H1 (cell line): Measurements from ENCODE around the gene FOSL2. TPM values are rescaled to one million over a fixed set of nuclear protein-coding genes. Genes with fewer than 3 reads are reported as not detected.

Source experiments
- CTCF ChIA-PET: fragments of 300-600 bp; sonication (Branson Sonifier 250); formaldehyde crosslinking; loops from one replicate; lab custom pipeline; 2021; ENCODE audit not compliant: partially characterized antibody; lab: Charles Lee
- POLR2A ChIA-PET: fragments of 300-600 bp; sonication (Branson Sonifier 250); formaldehyde crosslinking; loops from one replicate; lab custom pipeline; 2021; ENCODE audit warnings: inconsistent platforms; ENCODE audit not compliant: partially characterized antibody; lab: Charles Lee
- DNase-seq, 2 experiments: peaks; one replicate each; pipeline versions ENCODE4 v3.0.0 to v3.0.0-alpha.2; 2010 to 2022; ENCODE audit warnings: low spot score in 2 of 2, low read depth in 1 of 2, mixed read lengths in 1 of 2
- FAIRE-seq: peaks from 2 replicates; lab custom pipeline; 2011; peaks lifted over from hg19 to GRCh38; lab: Jason Lieb, UNC
- H2AFZ ChIP-seq: 2 replicates; pipeline ENCODE4 v1.8.1; 2012; ENCODE audit warnings: low read length, inconsistent platforms
- H2AK5ac ChIP-seq: 2 replicates; pipeline ENCODE4 v1.6.1; 2013; ENCODE audit warnings: low read depth, low read length
- H2BK120ac ChIP-seq: replicated peaks from 2 replicates; pipeline ENCODE3; 2013; ENCODE audit warnings: low read depth, low read length, inconsistent platforms
- H2BK12ac ChIP-seq: 2 replicates; pipeline ENCODE4 v1.6.1; 2013; ENCODE audit warnings: low read depth, low read length
- H2BK15ac ChIP-seq: 2 replicates; pipeline ENCODE4 v1.6.1; 2013; ENCODE audit warnings: low read length
- H2BK20ac ChIP-seq: 2 replicates; pipeline ENCODE4 v1.6.1; 2013; ENCODE audit warnings: low read length
- H2BK5ac ChIP-seq: 2 replicates; pipeline ENCODE4 v1.6.1; 2013; ENCODE audit warnings: low read depth, low read length
- H3K14ac ChIP-seq: 2 replicates; pipeline ENCODE4 v1.6.1; 2013; ENCODE audit warnings: inconsistent platforms; ENCODE audit not compliant: insufficient read length
- H3K18ac ChIP-seq: 2 replicates; pipeline ENCODE4 v1.6.1; 2013; ENCODE audit warnings: low read length; ENCODE audit errors: extremely low read depth
- H3K23ac ChIP-seq: 2 replicates; pipeline ENCODE4 v1.6.1; 2013; ENCODE audit warnings: inconsistent platforms; ENCODE audit not compliant: insufficient read length
- H3K23me2 ChIP-seq: 2 replicates; pipeline ENCODE4 v1.6.1; 2013; ENCODE audit warnings: low read depth, low read length
- H3K27ac ChIP-seq: 2 replicates; pipeline ENCODE4 v1.6.1; 2011; ENCODE audit warnings: low read depth, low read length, inconsistent platforms
- H3K27me3 ChIP-seq, 4 experiments: replicated peaks in 1 of 4; 1 replicate in 1 of 4; 2 replicates in 3 of 4; pipeline versions ENCODE4 v1.6.1 to v1.8.1; 2011 to 2013; ENCODE audit warnings: low read length in 3 of 4, mild to moderate bottlenecking in 3 of 4, inconsistent platforms in 2 of 4, mixed read lengths in 2 of 4, moderate library complexity in 1 of 4; ENCODE audit not compliant: control insufficient read depth in 3 of 4, insufficient read depth in 3 of 4; ENCODE audit errors: extremely low read depth in 1 of 4
- H3K36me3 ChIP-seq, 4 experiments: 2 replicates each; pipeline versions ENCODE4 v1.6.1 to v1.8.1; 2011 to 2013; ENCODE audit warnings: mild to moderate bottlenecking in 4 of 4, low read length in 3 of 4, moderate library complexity in 2 of 4, control low read depth in 1 of 4, inconsistent platforms in 1 of 4; ENCODE audit not compliant: insufficient read depth in 4 of 4, control insufficient read depth in 2 of 4
- H3K4ac ChIP-seq: replicated peaks from 2 replicates; pipeline ENCODE3; 2013; ENCODE audit warnings: low read length, low read depth, mixed read lengths, inconsistent platforms; ENCODE audit not compliant: insufficient read length
- H3K4me1 ChIP-seq, 4 experiments: replicated peaks in 1 of 4; 1 replicate in 1 of 4; 2 replicates in 3 of 4; pipeline versions ENCODE4 v1.6.1 to v1.8.1; 2011 to 2013; ENCODE audit warnings: low read length in 3 of 4, inconsistent platforms in 2 of 4, mixed read lengths in 1 of 4; ENCODE audit not compliant: insufficient read depth in 4 of 4, control insufficient read depth in 3 of 4
- H3K4me2 ChIP-seq, 2 experiments: 2 replicates each; pipeline versions ENCODE4 v1.6.1 to v1.8.1; 2011 to 2013; ENCODE audit warnings: low read depth in 2 of 2, low read length in 2 of 2, control low read depth in 1 of 2, inconsistent platforms in 1 of 2, mild to moderate bottlenecking in 1 of 2; ENCODE audit not compliant: insufficient read depth in 1 of 2
- H3K4me3 ChIP-seq, 4 experiments: fragments of 200-600, 300-600 bp in 1 of 4; sonication (generic), shearing (Covaris generic), sonication (Bioruptor Twin) in 1 of 4; 2 replicates each; pipeline versions ENCODE4 v1.5.1 to v1.8.1; 2011 to 2016; ENCODE audit warnings: low read length in 4 of 4, low read depth in 3 of 4, control low read depth in 2 of 4, inconsistent platforms in 2 of 4, mild to moderate bottlenecking in 2 of 4, mixed read lengths in 1 of 4, moderate library complexity in 1 of 4; ENCODE audit not compliant: insufficient read depth in 2 of 4; ENCODE audit errors: extremely low read depth in 1 of 4
- H3K56ac ChIP-seq: replicated peaks from 2 replicates; pipeline ENCODE3; 2013; ENCODE audit warnings: low read depth, mild to moderate bottlenecking, mixed read lengths, low read length, inconsistent platforms; ENCODE audit not compliant: insufficient read length
- H3K79me1 ChIP-seq: 2 replicates; pipeline ENCODE4 v1.6.1; 2013; ENCODE audit warnings: low read depth, low read length, control low read depth
- H3K79me2 ChIP-seq, 2 experiments: 2 replicates each; pipeline versions ENCODE4 v1.6.1 to v1.8.1; 2012 to 2013; ENCODE audit warnings: low read length in 2 of 2, mild to moderate bottlenecking in 2 of 2, inconsistent platforms in 1 of 2; ENCODE audit not compliant: insufficient read depth in 2 of 2, control insufficient read depth in 1 of 2
- H3K9ac ChIP-seq, 4 experiments: replicated peaks in 1 of 4; 1 replicate in 1 of 4; 2 replicates in 3 of 4; pipeline versions ENCODE4 v1.6.1 to v1.8.1; 2011 to 2013; ENCODE audit warnings: low read depth in 3 of 4, low read length in 3 of 4, control low read depth in 2 of 4, mild to moderate bottlenecking in 2 of 4, moderate library complexity in 2 of 4, inconsistent platforms in 1 of 4; ENCODE audit errors: extremely low read depth in 1 of 4
- H3K9me3 ChIP-seq, 2 experiments: 2 replicates each; pipeline versions ENCODE4 v1.6.1 to v1.8.1; 2012 to 2013; ENCODE audit warnings: mild to moderate bottlenecking in 2 of 2, moderate library complexity in 2 of 2, control low read depth in 1 of 2, inconsistent platforms in 1 of 2, low read depth in 1 of 2, low read length in 1 of 2, mixed read lengths in 1 of 2; ENCODE audit not compliant: insufficient read depth in 2 of 2
- H4K20me1 ChIP-seq, 2 experiments: replicated peaks in 1 of 2; 2 replicates each; pipeline versions ENCODE3 to v1.8.1; 2011 to 2013; ENCODE audit warnings: inconsistent platforms in 2 of 2, low read length in 2 of 2, mild to moderate bottlenecking in 1 of 2; ENCODE audit not compliant: insufficient read depth in 2 of 2, control insufficient read depth in 1 of 2
- H4K5ac ChIP-seq: 2 replicates; pipeline ENCODE4 v1.6.1; 2013; ENCODE audit warnings: low read length, low read depth, mixed read lengths, inconsistent platforms; ENCODE audit not compliant: insufficient read length
- H4K8ac ChIP-seq: 2 replicates; pipeline ENCODE4 v1.8.0; 2013; ENCODE audit warnings: mild to moderate bottlenecking, moderate library complexity, low read length, inconsistent platforms; ENCODE audit not compliant: insufficient read depth; ENCODE audit errors: extremely low read depth
- H4K91ac ChIP-seq: replicated peaks from 2 replicates; pipeline ENCODE3; 2013; ENCODE audit warnings: low read length, mixed read lengths, inconsistent platforms; ENCODE audit not compliant: insufficient read length
- GABPA ChIP-seq: IDR thresholded peaks from 2 replicates; pipeline ENCODE4 v1.6.1; 2011; ENCODE audit warnings: mild to moderate bottlenecking, low read length, moderate library complexity, borderline replicate concordance; ENCODE audit not compliant: insufficient read depth
- WGBS, 2 experiments: shearing (Covaris generic) in 1 of 2; methylation state at CpG; one replicate each; pipeline versions ENCODE4 v1.1.6 to v1.1.7; 2013 to 2015; ENCODE audit warnings: low lambda C conversion rate in 2 of 2, mixed read lengths in 2 of 2, inconsistent platforms in 1 of 2, low coverage in 1 of 2, missing lambda C conversion rate in 1 of 2; ENCODE audit not compliant: insufficient replicate concordance in 2 of 2, insufficient coverage in 1 of 2, insufficient read length in 1 of 2; ENCODE audit errors: extremely low coverage in 1 of 2, missing lambda C conversion rate in 1 of 2; 5-methylcytosine and 5-hydroxymethylcytosine counted together
- polyA plus RNA-seq, 7 experiments: library from polyadenylated mRNA; depleted of rRNA in 3 of 7; stranded (reverse) in 5 of 7; unstranded in 2 of 7; fragments of >200 nt in 5 of 7; fragments of 200-250 nt in 2 of 7; gene quantifications; 1 replicate in 5 of 7; 2 replicates in 1 of 7; 4 replicates in 1 of 7; pipeline versions ENCODE4 v1.2.1 to v1.2.3, GENCODE V29; 2011 to 2013; ENCODE audit warnings: missing spikeins in 2 of 7, mixed read lengths in 2 of 7
- total RNA-seq: library from RNA; stranded (reverse); fragmentation: NEBNext Ultra II Directional; extraction: Animal tissue kit (Norgen Biotek cat#: 25700); gene quantifications from 2 replicates; pipeline ENCODE4 v1.2.1, GENCODE V29; 2021

Gene FOSL2
- total and polyA plus RNA-seq, 2 of the 8 experiments (the other 6 are each of a cell fraction or from before 2014, with no cell fraction given) = 1.5 to 4.5 TPM

DNA sequence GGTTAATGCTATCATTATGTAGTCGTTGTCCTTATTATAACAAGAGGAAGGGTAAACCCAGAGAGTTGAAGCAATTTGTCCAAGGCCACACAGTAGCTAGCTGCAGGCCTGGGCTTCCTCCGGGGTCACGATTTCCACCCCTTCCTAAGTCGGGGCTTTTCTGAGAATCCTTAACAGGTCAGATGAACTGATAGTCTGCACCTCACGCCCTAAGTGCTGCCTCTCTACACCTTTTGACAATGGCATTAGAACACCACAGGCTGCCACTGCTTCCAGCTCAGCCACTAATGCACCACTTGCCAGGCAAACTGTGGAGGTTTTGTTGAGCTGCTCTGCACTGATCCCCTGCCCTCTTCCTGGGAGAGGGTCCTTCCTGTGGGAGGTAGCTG, 37.7 kb downstream of the FOSL2 start:
- Histone ChIP-seq H2BK15ac (no peak overlapping the region), H2BK5ac (no peak overlapping the region), H2AFZ (no peak overlapping the region), H3K4me3 (no peak overlapping the region), H3K4ac (no peak overlapping the region), H3K18ac (no peak overlapping the region), H4K5ac (no peak overlapping the region), H4K20me1 (no peaks in the 10 kb centered on the region), H3K9me3 (peaks cover 4 to 6% of the 10 kb centered on the region in 2 experiments; a peak in 1 of 4 replicates), H3K23me2 (no peaks in the 10 kb centered on the region; the same call in 1 of the 2 replicates), H4K8ac (no peak overlapping the region), H3K14ac (no peak overlapping the region), H2BK12ac (no peak overlapping the region), H2BK120ac (no peak overlapping the region), H3K27me3 (no peaks in the 10 kb centered on the region; a peak in 1 of 7 replicates), H3K79me1 (no peaks in the 10 kb centered on the region), H3K4me1 (no peaks in the 10 kb centered on the region; a peak in 1 of 7 replicates), H2BK20ac (no peak overlapping the region), H3K56ac (no peak overlapping the region), H2AK5ac (no peak overlapping the region), H3K36me3 (no peaks in the 10 kb centered on the region), H3K79me2 (no peaks in the 10 kb centered on the region), H4K91ac (no peak overlapping the region), H3K27ac (no peak overlapping the region), H3K4me2 (no peak overlapping the region), H3K23ac (no peak overlapping the region), H3K9ac (no peak overlapping the region)
- TF ChIP-seq GABPA = no peak
- WGBS, 2 experiments = 95% methylated on average over 5 of the region's 5 CpGs; no CpG with 5 or more reads in 1 of the 2 experiments
- FAIRE-seq (no peak), DNase-seq (no peak)
- CTCF ChIA-PET = interaction anchor here (1.0 to 1.4 kb wide), 2 partner anchors 16 to 22 kb away, joined by 3 to 4 read pairs; no protein-coding TSS in a partner anchor
- POLR2A ChIA-PET = no interaction called here
